Thymus (tissue), 11 donors: ENCODE measurements around the gene MAP2K5. TPM values are rescaled to one million over a fixed set of nuclear protein-coding genes. Genes with fewer than 3 reads are reported as not detected.

Experiments
- DNase-seq, 9 donors: peaks; one replicate each; pipeline ENCODE4 v3.0.0-alpha.2; 2013; ENCODE audit warnings: low spot score in 9 of 9, low read depth in 6 of 9, missing footprints in 1 of 9
- H3K27ac ChIP-seq, 2 donors: one replicate each; pipeline ENCODE4 v1.5.1; 2013; ENCODE audit warnings: control low read depth in 1 of 2, low read depth in 1 of 2, low read length in 1 of 2, mild to moderate bottlenecking in 1 of 2, moderate library complexity in 1 of 2
- H3K27me3 ChIP-seq, 2 donors: one replicate each; pipeline ENCODE4 v1.5.1; 2013; ENCODE audit warnings: low read length in 1 of 2; ENCODE audit not compliant: control insufficient read depth in 2 of 2, insufficient read depth in 1 of 2
- H3K36me3 ChIP-seq, 2 donors: one replicate each; pipeline ENCODE4 v1.5.1; 2013; ENCODE audit warnings: low read length in 1 of 2, mild to moderate bottlenecking in 1 of 2, moderate library complexity in 1 of 2; ENCODE audit not compliant: control insufficient read depth in 2 of 2, insufficient read depth in 2 of 2
- H3K4me1 ChIP-seq, 2 donors: one replicate each; pipeline ENCODE4 v1.5.1; 2013; ENCODE audit warnings: low read length in 2 of 2; ENCODE audit not compliant: control insufficient read depth in 2 of 2, insufficient read depth in 2 of 2
- H3K4me3 ChIP-seq, 2 donors: one replicate each; pipeline ENCODE4 v1.5.1; 2013; ENCODE audit warnings: low read length in 2 of 2, control low read depth in 1 of 2, mild to moderate bottlenecking in 1 of 2
- H3K9me3 ChIP-seq, 2 donors: one replicate each; pipeline ENCODE4 v1.5.1; 2013; ENCODE audit warnings: low read length in 1 of 2, mild to moderate bottlenecking in 1 of 2; ENCODE audit not compliant: control insufficient read depth in 2 of 2, insufficient read depth in 1 of 2
- WGBS: extraction: QIAGEN DNeasy Blood & Tissue Kit; methylation state at CpG from one replicate; pipeline ENCODE4 v1.1.7; 2013; 5-methylcytosine and 5-hydroxymethylcytosine counted together
- polyA plus RNA-seq: library from polyadenylated mRNA; stranded (reverse); fragments of 200-250 nt; gene quantifications from one replicate; pipeline ENCODE4 v1.2.3, GENCODE V29; 2013
- total RNA-seq: library from RNA; stranded (reverse); fragments of 120-200 nt; gene quantifications from one replicate; pipeline ENCODE4 v1.2.4, GENCODE V29; 2013
- donor health status: healthy.

Gene MAP2K5
- total and polyA plus RNA-seq, 2 donors, result 9.4 to 16.3 TPM

DNA sequence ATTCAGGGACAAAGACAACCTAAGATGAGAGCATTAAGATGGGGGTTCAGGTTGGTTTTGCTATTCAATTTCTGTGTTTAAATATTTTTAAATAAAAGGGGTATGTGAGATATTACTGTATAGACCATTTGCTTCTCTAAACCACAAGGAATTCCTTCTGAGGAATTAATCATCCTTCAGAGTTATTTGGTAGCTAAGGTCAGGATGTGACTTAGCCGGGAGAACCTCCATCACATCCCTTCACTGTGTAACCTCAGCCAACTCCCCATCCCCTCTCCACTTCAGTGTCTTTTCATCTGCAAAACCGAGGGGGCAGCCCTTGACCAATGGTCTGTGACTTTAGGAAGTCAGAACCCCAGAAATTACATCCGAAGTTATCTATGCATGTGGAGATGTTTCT lies 234.1 kb downstream of the MAP2K5 start:
- WGBS, result 97% methylated on average over 3 of the region's 3 CpGs
- H3K27ac ChIP-seq, result no peak overlapping the region
- H3K4me1 ChIP-seq, result peaks cover 11 to 14% of the 10 kb centered on the region in 2 donors
- H3K4me3 ChIP-seq, result no peak overlapping the region
- no peaks in the 10 kb centered on the region for H3K27me3 ChIP-seq
- no peaks in the 10 kb centered on the region for H3K36me3 ChIP-seq
- no peaks in the 10 kb centered on the region for H3K9me3 ChIP-seq
- DNase-seq, result no peak

DNA sequence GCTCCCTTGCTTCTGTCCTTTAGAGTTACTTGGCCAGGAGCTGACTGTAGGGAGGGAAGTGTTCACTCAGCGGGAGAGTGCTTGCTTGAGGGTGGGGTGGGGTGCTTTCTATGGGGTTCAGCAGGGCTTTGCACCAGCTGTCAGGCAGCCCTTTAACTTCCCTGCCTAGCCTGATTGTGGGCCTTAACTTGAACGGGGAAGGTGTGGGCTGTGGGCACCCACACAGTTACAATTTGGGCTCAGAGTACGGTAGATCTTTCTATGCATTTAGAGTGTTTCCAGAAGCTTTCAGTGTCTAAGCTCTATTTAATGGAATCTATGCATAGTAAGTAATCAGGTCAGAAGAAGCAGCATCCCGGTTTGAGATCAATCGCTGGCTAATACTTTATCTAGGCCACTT lies 234.6 kb downstream of the MAP2K5 start:
- WGBS, result 90% methylated on average over 5 of the region's 5 CpGs
- DNase-seq, result no peak

DNA sequence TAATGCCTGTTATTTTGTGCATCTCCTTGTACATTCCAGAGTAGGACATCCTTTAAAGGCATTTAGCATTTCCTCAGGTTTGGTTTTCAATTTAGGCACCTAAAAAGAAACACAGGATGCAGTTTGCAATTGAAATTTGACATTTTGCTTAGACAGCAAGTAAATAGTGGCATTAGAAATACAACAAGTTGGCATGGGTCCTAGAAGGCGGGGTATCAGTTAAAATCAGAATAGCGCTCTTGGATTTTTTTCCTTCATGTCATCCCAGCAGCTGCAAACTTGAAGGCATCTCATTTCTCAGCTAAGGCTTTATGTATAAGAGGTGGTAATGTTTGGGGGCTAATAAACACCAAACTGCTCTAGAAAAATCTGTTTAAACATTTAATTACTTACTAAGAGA lies 235.3 kb downstream of the MAP2K5 start:
- no peaks in the 10 kb centered on the region for H3K27me3 ChIP-seq
- H3K9me3 ChIP-seq, result no peaks in the 10 kb centered on the region
- H3K4me3 ChIP-seq, result no peak overlapping the region
- no peaks in the 10 kb centered on the region for H3K36me3 ChIP-seq
- no peak overlapping the region for H3K27ac ChIP-seq
- H3K4me1 ChIP-seq, result peaks cover 17 to 26% of the 10 kb centered on the region in 2 donors
- WGBS, result 97% methylated on average over 2 of the region's 2 CpGs
- DNase-seq, result no peak

More for the DNA sequence above, 234.6 kb downstream of the MAP2K5 start:
- no peaks in the 10 kb centered on the region for H3K9me3 ChIP-seq
- H3K4me3 ChIP-seq, result no peak overlapping the region
- no peaks in the 10 kb centered on the region for H3K27me3 ChIP-seq
- no peaks in the 10 kb centered on the region for H3K36me3 ChIP-seq
- H3K4me1 ChIP-seq, result peaks cover 11 to 19% of the 10 kb centered on the region in 2 donors
- H3K27ac ChIP-seq, result no peak overlapping the region

DNA sequence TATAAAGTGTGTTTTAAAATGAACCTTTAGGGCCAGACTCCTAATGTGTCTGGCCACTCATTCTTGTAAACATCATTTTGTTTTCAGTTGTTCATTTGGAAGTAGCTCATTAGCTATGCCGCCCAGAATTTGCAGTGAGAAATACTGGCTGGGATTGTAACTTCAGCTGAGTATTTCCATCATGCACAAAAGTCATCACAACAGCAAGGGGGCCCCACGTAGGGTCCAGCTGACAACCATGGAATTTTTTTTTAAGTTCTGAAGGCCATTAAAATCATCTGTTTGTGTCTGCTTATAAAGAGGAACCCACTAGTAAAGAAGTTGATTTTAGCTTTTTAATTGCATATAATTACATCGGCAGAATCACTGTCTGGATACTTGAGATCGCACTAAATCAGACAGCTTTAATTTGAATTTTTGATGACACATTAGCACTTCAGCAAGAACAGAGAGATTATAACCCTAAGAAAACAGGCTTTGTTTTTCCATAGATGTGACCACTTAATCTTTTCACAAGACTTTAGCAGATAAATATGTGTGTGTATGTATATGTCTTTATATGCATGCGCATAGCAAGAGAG lies 236.6 kb downstream of the MAP2K5 start:
- DNase-seq, result no peak
- no peak overlapping the region for H3K4me3 ChIP-seq
- H3K27ac ChIP-seq, result no peak overlapping the region
- no peaks in the 10 kb centered on the region for H3K9me3 ChIP-seq
- no peaks in the 10 kb centered on the region for H3K36me3 ChIP-seq
- peaks cover 28 to 37% of the 10 kb centered on the region in 2 donors for H3K4me1 ChIP-seq
- H3K27me3 ChIP-seq, result no peaks in the 10 kb centered on the region
- 90% methylated on average over 5 of the region's 5 CpGs for WGBS

- 22% methylated on average over 6 of the region's 6 CpGs for WGBS
- no peak for DNase-seq
- Histone ChIP-seq H3K27me3 (no peaks in the 10 kb centered on the region), H3K9me3 (no peaks in the 10 kb centered on the region), H3K36me3 (no peaks in the 10 kb centered on the region), H3K4me1 (peaks cover 33 to 43% of the 10 kb centered on the region in 2 donors), H3K4me3 (no peak overlapping the region), H3K27ac (no peak overlapping the region)
Observed at GRCh38 chr15:67779549-67780111, 237.1 kb downstream of the MAP2K5 start.

GRCh38 chr15:67781061-67781460 lies 238.6 kb downstream of the MAP2K5 start:
- Histone ChIP-seq H3K27ac (no peak overlapping the region), H3K4me3 (no peak overlapping the region), H3K36me3 (no peaks in the 10 kb centered on the region), H3K27me3 (no peaks in the 10 kb centered on the region), H3K4me1 (peaks cover 46 to 57% of the 10 kb centered on the region in 2 donors), H3K9me3 (no peaks in the 10 kb centered on the region)
- no peak for DNase-seq
- 96% methylated on average over 3 of the region's 3 CpGs for WGBS

DNA sequence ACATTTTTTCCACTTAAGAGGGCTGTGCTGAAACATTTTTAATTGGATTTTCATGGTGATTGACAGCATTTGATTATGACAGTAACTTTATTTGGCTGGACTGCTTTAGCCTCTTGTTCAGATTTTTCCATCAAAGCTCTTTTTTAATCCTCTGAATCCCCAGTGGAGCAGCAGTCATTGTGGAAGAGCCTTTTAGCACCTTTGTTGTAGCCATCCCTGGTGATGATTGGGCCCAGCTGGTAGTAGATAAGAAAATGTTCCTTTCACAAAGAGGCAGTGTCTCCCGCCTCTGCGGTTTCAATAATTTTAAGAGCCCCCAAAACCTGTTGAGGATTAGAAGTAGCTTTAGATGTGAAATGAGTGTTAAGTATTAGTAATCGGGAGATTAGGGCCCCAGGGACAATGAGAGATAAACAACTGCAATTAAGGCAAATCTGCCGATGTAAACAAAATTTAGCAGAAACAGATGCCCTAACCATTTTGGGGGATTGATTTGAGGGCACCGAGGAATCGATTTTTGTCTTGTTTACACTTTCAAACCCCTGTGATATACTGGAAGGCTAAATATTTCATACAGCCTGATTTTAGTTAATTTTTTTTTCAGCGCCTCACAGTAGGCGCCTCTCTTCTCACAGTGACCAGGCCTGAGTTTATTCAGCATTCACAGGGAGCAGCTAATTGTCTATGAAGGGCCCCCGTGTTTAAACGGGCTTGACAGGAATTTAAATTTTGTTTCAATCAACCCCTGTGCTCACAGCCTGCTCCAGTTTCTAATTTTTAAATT lies 239.6 kb downstream of the MAP2K5 start:
- H3K27ac ChIP-seq, result peak overlapping the region in 1 of 2 donors; percentile 98
- no peaks in the 10 kb centered on the region for H3K27me3 ChIP-seq
- WGBS, result 95% methylated on average over 10 of the region's 10 CpGs
- no peaks in the 10 kb centered on the region for H3K36me3 ChIP-seq
- H3K4me3 ChIP-seq, result peak overlapping the region in 1 of 2 donors; percentile 32
- DNase-seq, result peak in 1 of 9 donors; percentile 15
- H3K4me1 ChIP-seq, result peaks cover 49 to 66% of the 10 kb centered on the region in 2 donors
- H3K9me3 ChIP-seq, result no peaks in the 10 kb centered on the region

DNA sequence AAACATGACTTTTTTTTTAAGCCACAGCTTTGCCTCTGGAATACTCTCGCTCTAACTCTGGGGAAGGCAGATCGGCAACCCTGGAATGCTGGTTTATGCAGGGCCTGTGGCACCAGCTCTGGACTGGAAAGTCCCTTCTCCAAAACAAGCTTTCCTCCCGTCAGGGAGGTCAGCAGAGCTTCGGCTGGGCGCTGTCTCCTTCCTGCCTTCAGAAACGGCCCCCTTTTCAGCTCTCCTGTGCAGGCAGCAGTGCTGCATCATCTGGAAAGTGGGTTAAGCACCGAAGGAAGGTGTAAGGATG lies 240.1 kb downstream of the MAP2K5 start:
- no peak for DNase-seq
- Histone ChIP-seq H3K27me3 (no peaks in the 10 kb centered on the region), H3K4me1 (peaks cover 49 to 64% of the 10 kb centered on the region in 2 donors), H3K9me3 (no peaks in the 10 kb centered on the region), H3K4me3 (peak overlapping the region; percentile 32 to 36), H3K36me3 (no peaks in the 10 kb centered on the region), H3K27ac (peak overlapping the region; percentile 88 to 98)
- 70% methylated on average over 7 of the region's 7 CpGs for WGBS

DNA sequence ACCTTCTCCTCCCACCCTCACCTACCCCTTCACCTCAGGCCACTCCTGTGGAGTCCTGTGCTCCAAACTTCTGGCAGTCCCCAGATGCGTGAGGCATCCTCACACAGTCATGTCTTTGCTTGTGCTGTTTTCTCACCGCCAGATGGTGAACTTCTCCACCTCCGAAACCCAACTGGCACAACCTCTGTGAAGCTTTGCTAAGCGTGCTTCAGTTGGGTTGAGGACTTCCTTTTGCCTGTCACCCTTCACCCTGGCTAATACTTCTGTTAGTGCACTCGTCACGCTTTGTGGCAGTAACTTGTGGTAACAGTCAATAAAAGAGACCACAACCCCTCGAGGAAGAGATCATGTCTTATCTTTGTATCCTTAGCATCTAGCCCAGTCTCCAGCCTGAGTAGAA lies 240.8 kb downstream of the MAP2K5 start:
- H3K9me3 ChIP-seq, result no peaks in the 10 kb centered on the region
- DNase-seq, result peak; percentile 67 to 95 (median 82)
- peaks cover 49 to 70% of the 10 kb centered on the region in 2 donors for H3K4me1 ChIP-seq
- H3K36me3 ChIP-seq, result no peaks in the 10 kb centered on the region
- no peaks in the 10 kb centered on the region for H3K27me3 ChIP-seq
- peak overlapping the region; percentile 32 to 36 for H3K4me3 ChIP-seq
- peak overlapping the region; percentile 88 to 98 for H3K27ac ChIP-seq
- WGBS, result 7% methylated on average over 7 of the region's 7 CpGs
